HEK293 (cell line): ENCODE data around the gene RASA3.

Experiments
- IKZF3 ChIP-seq: fragments of 450-650 bp; IDR thresholded peaks from 2 replicates; pipeline ENCODE4 v1.5.0; 2018; ENCODE audit warnings: missing biosample characterization, mild to moderate bottlenecking, missing genetic modification characterization, moderate library complexity
- TF ChIP-seq, protein P1 (sequence below): fragments of 450-650 bp; formaldehyde crosslinking; IDR thresholded peaks from 2 replicates; pipeline ENCODE4 v1.5.1; 2016; ENCODE audit warnings: missing biosample characterization, missing genetic modification characterization

DNA sequence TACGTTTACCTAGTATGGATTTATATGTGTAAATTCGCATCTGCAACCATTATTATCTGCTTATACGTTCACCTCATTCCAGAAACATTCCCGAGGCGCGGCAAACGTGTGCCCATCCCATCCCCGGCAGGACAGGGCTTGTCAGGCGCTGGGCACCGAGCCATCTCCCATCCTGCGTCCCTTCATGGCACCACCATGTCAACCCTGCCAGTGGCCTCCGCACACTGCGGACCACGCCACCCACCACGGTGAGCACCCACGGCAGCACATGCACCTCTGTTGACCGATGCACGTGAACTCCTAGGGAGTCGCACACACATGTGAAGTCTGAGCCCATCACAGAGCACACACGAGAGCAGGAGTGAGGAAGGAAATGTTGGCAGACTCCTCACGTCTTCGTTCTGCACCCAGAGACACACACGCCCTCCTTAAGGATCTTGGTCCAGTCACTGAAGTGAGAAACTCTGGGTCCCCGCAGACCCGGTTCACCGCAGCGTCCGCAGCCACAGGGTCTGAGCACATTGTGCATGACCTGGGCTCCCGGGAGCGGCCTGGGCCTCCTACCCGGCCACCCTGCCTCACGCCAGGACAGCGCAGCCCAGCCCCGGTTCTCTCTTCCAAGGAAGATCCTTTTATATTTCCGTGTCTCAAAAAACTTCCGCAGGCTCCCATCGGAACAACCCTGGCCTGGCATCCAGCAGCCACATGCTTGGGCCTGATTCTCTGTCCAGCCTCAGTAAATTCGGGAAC is 90.2 kb downstream of the RASA3 start:
- TF ChIP-seq, protein P1, sequence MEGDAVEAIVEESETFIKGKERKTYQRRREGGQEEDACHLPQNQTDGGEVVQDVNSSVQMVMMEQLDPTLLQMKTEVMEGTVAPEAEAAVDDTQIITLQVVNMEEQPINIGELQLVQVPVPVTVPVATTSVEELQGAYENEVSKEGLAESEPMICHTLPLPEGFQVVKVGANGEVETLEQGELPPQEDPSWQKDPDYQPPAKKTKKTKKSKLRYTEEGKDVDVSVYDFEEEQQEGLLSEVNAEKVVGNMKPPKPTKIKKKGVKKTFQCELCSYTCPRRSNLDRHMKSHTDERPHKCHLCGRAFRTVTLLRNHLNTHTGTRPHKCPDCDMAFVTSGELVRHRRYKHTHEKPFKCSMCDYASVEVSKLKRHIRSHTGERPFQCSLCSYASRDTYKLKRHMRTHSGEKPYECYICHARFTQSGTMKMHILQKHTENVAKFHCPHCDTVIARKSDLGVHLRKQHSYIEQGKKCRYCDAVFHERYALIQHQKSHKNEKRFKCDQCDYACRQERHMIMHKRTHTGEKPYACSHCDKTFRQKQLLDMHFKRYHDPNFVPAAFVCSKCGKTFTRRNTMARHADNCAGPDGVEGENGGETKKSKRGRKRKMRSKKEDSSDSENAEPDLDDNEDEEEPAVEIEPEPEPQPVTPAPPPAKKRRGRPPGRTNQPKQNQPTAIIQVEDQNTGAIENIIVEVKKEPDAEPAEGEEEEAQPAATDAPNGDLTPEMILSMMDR (tag by site-specific recombination): no peak
- no peak for TF ChIP-seq IKZF3 (tag by site-specific recombination)
